ENCODE results near the gene DNER.

Gene DNER

DNA sequence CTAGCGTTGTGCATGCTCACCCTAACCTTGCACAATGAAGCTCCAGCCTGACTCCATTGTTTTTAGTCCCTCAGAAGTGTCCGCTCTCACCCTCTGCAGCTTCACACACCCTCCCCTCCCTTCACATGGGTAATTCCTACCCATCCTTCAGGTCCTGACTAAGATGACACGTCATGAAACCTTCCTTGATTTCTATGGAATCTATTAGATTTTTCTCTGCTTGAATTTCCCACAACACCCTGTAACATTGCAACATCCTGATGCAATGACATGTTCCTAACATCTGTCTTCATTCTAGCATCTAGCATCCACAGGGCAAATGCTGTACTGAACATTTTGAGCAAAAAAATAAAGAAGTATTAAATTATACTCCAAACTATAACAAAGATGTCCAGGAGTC is 366.2 kb downstream of the DNER start:
- in situ Hi-C loops (cut with HindIII; ENCODE audit: low sequenced_read_pairs): no loop called here
- no peak overlapping the region for H3K4me3 ChIP-seq (ENCODE audit: low read depth, low read length)
- DNase-seq (ENCODE audit: low read depth): no peak
- TF ChIP-seq, protein P1, sequence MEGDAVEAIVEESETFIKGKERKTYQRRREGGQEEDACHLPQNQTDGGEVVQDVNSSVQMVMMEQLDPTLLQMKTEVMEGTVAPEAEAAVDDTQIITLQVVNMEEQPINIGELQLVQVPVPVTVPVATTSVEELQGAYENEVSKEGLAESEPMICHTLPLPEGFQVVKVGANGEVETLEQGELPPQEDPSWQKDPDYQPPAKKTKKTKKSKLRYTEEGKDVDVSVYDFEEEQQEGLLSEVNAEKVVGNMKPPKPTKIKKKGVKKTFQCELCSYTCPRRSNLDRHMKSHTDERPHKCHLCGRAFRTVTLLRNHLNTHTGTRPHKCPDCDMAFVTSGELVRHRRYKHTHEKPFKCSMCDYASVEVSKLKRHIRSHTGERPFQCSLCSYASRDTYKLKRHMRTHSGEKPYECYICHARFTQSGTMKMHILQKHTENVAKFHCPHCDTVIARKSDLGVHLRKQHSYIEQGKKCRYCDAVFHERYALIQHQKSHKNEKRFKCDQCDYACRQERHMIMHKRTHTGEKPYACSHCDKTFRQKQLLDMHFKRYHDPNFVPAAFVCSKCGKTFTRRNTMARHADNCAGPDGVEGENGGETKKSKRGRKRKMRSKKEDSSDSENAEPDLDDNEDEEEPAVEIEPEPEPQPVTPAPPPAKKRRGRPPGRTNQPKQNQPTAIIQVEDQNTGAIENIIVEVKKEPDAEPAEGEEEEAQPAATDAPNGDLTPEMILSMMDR (IDR thresholded peaks at IDR 0.05; ENCODE audit: low read depth, low read length, missing control alignments): no peak

DNA sequence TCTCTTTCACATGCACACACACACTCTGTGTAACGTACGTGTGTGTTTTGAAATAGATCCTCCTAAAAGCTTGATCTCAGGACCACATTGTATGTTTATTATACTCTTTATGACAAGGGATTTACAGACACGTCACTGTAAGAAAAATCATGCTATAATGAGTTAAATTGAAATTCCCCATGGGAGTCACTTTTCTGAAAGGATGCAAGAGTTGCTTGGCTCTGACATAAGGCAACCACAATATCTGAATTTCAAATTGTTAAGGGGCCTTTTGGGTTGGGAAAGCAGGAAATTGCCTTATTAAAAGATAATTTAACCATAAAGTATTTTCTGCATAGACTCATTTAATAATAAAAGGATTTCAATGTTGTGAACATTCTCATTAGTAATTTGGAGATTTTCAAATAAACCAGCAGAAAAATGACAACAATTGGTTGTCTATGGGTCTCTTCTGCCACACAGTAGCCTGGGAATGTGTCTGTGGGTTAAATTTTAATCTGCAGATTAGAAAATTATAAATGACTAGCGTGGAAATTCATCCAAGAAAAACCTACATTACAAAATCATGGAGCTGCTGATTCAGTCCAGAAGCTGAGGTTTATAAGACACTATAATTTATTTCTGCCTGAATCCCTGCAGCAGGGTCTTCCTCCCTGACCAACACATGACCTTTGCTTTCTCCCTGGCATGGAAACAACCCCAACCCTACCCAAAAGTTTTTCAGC is 367.4 kb downstream of the DNER start:
- no peak for DNase-seq (ENCODE audit: low read depth)
- no peak overlapping the region for H3K4me3 ChIP-seq (ENCODE audit: low read depth, low read length)
- TF ChIP-seq, protein P1 (IDR thresholded peaks at IDR 0.05; ENCODE audit: low read depth, low read length, missing control alignments): no peak
- in situ Hi-C loops (cut with HindIII; ENCODE audit: low sequenced_read_pairs): no loop called here

DNA sequence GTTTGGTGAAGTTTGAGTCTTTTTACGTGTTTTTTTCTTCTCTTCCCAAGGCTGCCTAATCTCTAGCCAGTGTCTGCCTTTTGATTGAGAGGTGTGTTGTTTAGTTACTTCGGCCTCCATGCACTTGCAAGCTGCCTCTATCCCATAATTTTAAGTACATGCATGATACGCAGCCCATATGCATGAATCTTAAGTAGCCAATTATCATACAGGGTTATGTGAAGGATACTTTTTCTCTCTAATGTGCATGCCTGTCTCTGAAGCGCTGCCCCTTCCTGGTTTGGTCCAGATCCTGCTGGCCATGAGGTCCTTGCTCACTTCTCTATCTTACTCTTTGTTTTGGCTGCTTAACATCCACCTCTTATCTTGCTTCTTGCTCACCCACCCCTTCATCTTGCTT is 369.4 kb downstream of the DNER start:
- in situ Hi-C loops (cut with HindIII; ENCODE audit: low sequenced_read_pairs): loop anchor here (5.0 kb wide), 1 partner anchor 47 kb away; no protein-coding TSS in a partner anchor
- TF ChIP-seq, protein P1 (IDR thresholded peaks at IDR 0.05; ENCODE audit: low read depth, low read length, missing control alignments): no peak
- DNase-seq (ENCODE audit: low read depth): no peak
- H3K4me3 ChIP-seq (ENCODE audit: low read depth, low read length): no peak overlapping the region

DNA sequence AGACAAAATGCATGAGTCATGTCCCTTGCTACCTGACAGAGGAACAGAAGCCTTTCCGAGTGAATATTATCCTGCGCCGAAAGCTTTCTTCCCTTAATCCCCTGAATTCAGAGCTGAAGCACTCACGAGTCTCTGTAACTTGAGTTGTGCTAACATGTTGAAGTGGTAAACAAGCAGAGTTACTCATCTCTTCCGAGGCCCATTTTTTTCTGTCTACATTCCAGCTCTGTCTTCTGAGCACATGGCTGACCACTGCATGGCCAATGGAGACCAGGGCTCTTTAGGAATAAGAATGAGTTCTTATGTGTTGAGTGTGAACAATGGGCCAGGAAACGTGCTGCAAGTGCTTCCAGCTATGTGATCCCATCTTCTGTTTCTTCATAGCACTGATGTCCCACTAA is 370.2 kb downstream of the DNER start:
- in situ Hi-C loops (cut with HindIII; ENCODE audit: low sequenced_read_pairs): loop anchor here (5.0 kb wide), 1 partner anchor 48 kb away; no protein-coding TSS in a partner anchor
- DNase-seq (ENCODE audit: low read depth): no peak
- TF ChIP-seq, protein P1 (IDR thresholded peaks at IDR 0.05; ENCODE audit: low read depth, low read length, missing control alignments): no peak
- H3K4me3 ChIP-seq (ENCODE audit: low read depth, low read length): no peak overlapping the region

DNA sequence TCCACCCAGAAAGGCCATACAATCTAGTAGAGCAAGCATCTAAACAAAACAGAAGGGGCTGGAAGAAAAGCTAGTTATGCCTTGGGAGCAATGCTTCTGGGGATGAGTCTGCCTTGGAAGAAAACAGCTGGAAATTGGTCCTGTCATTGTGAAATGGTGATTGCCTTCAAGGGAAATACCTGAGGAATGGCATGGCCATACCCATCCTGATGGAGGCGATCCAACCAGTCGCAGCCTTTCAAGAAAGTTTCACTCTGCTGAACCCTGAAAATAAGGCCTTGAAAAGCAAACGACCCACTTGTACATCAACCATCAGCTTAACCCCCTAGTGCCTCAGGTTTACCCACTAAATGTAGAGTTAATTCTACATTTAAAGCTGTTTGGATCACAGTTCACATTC is 370.7 kb downstream of the DNER start:
- DNase-seq (ENCODE audit: low read depth): no peak
- TF ChIP-seq, protein P1 (IDR thresholded peaks at IDR 0.05; ENCODE audit: low read depth, low read length, missing control alignments): no peak
- in situ Hi-C loops (cut with HindIII; ENCODE audit: low sequenced_read_pairs): loop anchor here (5.0 kb wide), 1 partner anchor 49 kb away; no protein-coding TSS in a partner anchor

DNA sequence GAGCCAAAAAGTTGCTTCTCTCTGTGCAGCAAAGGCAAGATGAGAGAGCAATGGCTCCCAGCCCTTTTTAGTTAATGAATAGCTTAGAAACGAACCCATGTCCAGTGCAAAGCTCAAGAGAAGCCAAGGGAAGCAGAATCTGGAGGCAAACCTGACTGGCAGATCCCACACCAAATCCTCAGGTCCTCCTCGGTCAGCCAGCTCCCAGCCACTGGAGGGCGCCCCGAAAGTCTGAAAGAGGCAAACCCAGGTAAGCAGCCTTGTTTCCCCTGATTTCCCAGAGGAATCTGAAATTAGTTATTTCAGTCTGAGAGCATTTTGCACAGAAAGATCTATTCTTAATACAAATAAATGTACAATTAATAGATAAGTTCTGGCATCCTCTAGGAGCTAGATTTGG is 372.0 kb downstream of the DNER start:
- H3K4me3 ChIP-seq (ENCODE audit: low read depth, low read length): no peak overlapping the region
- TF ChIP-seq, protein P1 (IDR thresholded peaks at IDR 0.05; ENCODE audit: low read depth, low read length, missing control alignments): peak; percentile 57
- no peak for DNase-seq (ENCODE audit: low read depth)
- in situ Hi-C loops (cut with HindIII; ENCODE audit: low sequenced_read_pairs): loop anchor here (5.0 kb wide), 1 partner anchor 50 kb away; no protein-coding TSS in a partner anchor

More for the DNA sequence above, 370.7 kb downstream of the DNER start:
- no peak overlapping the region for H3K4me3 ChIP-seq (ENCODE audit: low read depth, low read length)

Measured in astrocyte of the cerebellum (primary cell).